GM13977 (cell line): ENCODE measurements around the gene ULBP3.

Experiments
- DNase-seq: peaks from one replicate; pipeline ENCODE4 v3.0.0; 2012; ENCODE audit warnings: low spot score
- in situ Hi-C: fragments of 300-500 bp; cut with MboI; formaldehyde crosslinking; loops from one replicate; pipeline ENCODE4 v1.12.0; 2022; ENCODE audit warnings: low sequenced_read_pairs, low pct_unique_long_range_greater_than_20kb, mixed read lengths, inconsistent platforms; ENCODE audit not compliant: unreplicated experiment
- TF ChIP-seq, protein P1 (sequence below): IDR thresholded peaks from 2 replicates; pipeline ENCODE4 v1.5.1; 2012; ENCODE audit warnings: mild to moderate bottlenecking, control low read depth; ENCODE audit not compliant: insufficient read depth; ENCODE audit errors: extremely low read depth, missing control alignments

ULBP3 gene

DNA sequence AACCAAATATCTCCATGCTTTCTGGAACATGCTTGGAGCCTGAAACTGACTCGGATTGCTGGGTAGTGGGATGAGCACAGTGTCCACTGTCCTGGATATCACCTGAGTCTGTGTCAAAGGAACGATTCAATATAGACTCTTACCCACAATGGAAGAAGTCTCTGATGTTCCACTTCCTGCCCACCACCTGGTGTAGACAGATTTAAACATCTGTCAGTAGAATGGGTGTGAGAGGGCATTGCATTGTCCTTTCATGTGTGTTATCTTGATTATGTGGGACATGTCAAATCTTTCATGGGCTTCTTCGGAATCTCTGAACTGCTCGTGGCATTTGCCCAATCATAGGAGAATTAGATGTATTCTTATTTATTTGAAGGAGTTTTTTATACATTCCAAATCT, 20.8 kb downstream of the ULBP3 start:
- in situ Hi-C loops = no loop called here

DNA sequence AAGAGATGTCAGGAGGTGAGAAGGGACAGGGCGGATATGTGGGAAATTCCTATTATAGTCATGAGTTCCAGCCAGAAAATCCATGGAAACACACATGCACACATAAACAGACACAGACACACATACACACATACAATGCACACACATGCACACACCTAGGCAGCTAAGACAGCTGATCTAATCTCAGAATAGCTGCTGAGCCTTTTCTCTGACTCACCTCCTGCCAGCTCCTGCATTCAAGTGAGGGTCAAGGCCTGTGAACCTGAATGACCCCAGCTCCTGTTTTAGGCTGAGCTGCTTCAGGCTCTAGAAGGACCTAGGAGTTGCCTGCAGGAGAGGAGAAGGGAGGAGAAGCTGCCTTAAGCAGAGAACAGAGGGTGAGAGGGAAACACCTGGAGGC, 22.0 kb downstream of the ULBP3 start:
- in situ Hi-C loops = no loop called here
- TF ChIP-seq, protein P1, sequence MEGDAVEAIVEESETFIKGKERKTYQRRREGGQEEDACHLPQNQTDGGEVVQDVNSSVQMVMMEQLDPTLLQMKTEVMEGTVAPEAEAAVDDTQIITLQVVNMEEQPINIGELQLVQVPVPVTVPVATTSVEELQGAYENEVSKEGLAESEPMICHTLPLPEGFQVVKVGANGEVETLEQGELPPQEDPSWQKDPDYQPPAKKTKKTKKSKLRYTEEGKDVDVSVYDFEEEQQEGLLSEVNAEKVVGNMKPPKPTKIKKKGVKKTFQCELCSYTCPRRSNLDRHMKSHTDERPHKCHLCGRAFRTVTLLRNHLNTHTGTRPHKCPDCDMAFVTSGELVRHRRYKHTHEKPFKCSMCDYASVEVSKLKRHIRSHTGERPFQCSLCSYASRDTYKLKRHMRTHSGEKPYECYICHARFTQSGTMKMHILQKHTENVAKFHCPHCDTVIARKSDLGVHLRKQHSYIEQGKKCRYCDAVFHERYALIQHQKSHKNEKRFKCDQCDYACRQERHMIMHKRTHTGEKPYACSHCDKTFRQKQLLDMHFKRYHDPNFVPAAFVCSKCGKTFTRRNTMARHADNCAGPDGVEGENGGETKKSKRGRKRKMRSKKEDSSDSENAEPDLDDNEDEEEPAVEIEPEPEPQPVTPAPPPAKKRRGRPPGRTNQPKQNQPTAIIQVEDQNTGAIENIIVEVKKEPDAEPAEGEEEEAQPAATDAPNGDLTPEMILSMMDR = no peak
- no peak for DNase-seq

More for the DNA sequence above, 20.8 kb downstream of the ULBP3 start:
- no peak for DNase-seq
- TF ChIP-seq, protein P1 = no peak

DNA sequence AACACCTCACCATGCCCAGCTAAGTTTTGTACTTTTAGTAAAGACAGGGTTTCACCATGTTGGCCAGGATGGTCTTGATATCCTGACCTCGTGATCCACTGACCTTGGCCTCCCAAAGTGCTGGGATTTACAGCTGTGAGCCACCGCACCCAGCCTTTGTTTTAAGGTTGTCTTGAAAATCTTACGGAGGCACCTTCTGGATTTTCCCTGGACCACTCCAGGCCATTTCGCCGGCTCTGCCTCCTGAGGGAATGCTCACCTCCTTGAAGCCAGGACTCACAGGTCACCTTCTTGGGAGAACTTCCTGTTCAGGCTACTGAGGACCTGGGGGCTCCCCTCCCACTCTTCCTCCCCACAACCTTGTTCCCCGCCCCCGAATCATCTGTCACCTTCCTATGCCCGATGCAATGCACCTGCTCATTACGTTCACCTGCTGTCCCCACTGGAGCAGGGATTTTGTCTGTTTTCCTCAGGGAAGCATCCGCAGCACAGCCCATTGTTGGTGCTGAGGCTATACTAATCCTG, 24.2 kb downstream of the ULBP3 start:
- in situ Hi-C loops = no loop called here
- DNase-seq = no peak
- TF ChIP-seq, protein P1 = no peak

DNA sequence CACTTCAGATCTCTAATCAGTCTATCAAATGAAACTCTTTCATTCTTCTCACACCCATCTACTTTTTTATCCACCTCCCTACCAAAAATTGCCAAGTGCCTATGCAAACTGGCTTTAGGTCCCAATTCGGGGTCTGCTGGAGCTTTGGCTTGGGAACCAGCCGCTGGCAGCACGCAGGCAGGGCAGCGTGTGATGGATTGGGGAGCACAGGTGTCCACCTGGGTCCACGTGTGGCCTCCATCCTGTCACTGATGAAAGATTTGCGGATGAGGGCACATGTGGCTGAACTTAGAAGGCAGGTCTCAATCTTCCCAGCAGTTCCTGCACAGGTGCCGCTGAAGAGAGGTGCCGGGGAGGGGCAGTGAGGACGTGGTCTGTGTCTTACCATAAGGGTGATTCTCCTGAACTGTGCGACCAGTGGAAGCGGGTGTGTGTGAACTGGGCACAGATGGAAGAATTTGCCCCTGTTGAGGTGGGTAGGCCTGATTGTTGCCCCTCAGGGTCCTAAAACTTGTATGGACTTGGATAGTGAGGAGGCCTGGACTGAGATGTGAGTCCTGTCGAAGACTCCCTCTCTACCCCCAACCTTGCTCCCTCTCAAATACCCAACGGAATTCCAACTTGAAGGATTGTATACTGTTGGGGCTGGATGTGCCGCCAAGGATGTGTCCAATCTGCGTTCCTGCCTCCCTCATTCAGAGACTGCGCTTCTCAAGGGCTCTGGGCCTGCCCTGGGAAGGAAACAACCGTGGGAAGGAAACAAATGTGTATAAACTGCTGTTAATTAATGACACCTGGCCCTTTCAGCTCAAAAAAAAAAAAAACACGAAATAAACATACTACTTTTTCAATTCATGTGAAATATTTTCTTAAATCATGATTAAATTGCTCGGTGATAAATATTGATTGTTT, 25.2 kb downstream of the ULBP3 start:
- TF ChIP-seq, protein P1 = no peak
- no peak for DNase-seq
- in situ Hi-C loops = no loop called here

DNA sequence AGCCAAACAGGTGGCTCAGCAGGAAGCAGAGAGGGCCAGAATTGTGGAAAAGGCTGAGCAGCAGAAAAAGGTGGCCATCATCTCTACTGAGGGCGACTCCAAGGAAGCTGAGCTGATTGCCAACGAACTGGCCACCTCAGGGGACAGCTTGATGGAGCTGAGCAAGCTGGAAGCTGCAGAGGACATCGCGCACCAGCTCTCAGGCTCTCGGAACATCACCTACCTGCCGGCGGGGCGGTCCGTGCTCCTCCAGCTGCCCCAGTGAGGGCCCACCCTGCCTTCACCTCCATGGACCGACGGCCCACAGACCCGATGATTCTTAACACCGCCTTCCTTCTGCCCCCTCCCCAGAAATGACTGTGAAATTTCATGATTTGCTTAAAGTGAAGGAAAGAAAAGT, 25.8 kb downstream of the ULBP3 start:
- TF ChIP-seq, protein P1 = no peak
- in situ Hi-C loops = no loop called here
- DNase-seq = no peak

DNA sequence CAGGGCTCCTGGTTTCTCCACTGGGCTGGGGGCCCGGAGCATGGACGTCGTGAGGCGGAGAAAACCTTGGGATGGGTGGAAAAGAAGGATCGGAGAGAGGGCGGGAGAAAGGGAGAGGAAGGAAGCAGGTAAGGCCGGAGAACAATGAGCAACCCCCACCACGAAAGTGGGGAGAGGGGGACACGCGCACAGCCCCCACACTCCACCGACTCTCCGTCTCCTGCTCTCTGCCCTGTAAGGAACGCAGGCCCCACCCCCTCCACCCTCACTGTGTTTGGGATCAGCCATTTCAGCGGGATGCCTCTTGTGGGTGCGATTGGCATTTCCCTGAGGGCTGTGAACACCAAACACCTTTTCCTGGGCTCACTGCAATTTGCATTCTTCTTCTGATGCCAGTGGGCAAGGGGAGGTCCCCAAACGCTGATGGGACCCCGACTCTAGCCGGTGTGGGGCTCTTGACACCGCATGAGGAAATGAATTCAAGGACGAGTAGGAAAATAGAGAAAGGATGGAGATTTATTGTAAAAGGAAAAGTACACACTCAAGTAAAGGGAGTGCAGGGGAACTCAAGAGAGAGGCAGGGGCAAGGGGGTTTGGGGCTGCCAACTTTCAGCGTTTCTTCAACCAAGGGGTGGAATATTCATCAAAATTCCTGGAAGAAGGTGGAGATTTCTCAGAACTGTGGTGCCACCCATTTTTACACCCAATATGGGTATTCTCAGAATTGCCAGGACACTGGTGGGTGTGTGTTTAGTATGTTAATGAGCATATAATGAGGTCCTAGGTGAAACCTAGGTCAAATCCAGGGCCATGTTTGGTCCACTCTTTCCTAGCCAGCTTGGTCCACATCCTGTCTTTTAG, 30.5 kb downstream of the ULBP3 start:
- DNase-seq = no peak
- TF ChIP-seq, protein P1 = no peak
- in situ Hi-C loops = no loop called here
